HG02973 (cell line): Measurements from ENCODE around the gene VWDE.
"Not testable (repeated sequence)": the region's sequence is repeated elsewhere in the genome, so short reads cannot be mapped to it uniquely, and the experiment has no call there.

Experiments
- ATAC-seq: cut with Tn5 transposase; IDR thresholded peaks from one replicate; pipeline ENCODE4 v1.9.1; 2021; ENCODE audit warnings: moderate library complexity; ENCODE audit not compliant: unreplicated experiment

The VWDE gene

GRCh38 chr7:12402365-12402725 lies 1.3 kb downstream of the VWDE start:
- no peak for ATAC-seq

- no peak for ATAC-seq
Measured at GRCh38 chr7:12401538-12402364, 1.9 kb downstream of the VWDE start.

GRCh38 chr7:12398186-12398585 lies 5.5 kb downstream of the VWDE start:
- no peak for ATAC-seq

GRCh38 chr7:12397671-12398070 lies 6.0 kb downstream of the VWDE start:
- no peak for ATAC-seq

- ATAC-seq = not testable (repeated sequence)
Measured at GRCh38 chr7:12396670-12397069, 7.0 kb downstream of the VWDE start.

- ATAC-seq = no peak
Measured at GRCh38 chr7:12391922-12392615, 11.6 kb downstream of the VWDE start.

DNA sequence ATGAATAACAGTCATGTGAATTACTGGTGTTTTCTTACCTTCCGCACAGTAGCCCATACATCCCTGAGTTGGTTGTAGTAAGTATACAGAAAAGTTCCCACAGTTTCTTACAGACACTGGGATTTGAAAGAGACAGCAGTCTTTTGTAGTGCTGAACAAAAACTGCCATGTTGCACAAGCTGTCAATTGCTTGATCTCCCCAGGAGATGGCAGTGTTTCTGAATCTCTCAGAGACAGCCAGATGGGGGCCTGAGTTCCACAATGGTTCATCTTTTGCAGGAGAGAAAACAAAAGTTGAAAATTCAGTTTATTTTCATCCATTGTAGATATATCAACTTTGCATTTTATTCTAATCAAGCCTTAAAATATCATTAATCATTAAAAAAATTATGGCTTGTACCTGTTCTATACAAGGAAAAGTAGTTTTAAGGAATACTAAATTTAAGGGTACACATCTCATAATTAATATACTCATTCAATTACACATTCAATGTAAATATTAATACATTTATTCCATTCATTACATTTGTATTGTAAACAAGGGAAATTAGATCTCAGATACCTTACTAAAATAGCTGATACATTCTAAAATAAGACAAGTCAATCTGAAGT lies 14.5 kb downstream of the VWDE start:
- peak; percentile 98 for ATAC-seq

DNA sequence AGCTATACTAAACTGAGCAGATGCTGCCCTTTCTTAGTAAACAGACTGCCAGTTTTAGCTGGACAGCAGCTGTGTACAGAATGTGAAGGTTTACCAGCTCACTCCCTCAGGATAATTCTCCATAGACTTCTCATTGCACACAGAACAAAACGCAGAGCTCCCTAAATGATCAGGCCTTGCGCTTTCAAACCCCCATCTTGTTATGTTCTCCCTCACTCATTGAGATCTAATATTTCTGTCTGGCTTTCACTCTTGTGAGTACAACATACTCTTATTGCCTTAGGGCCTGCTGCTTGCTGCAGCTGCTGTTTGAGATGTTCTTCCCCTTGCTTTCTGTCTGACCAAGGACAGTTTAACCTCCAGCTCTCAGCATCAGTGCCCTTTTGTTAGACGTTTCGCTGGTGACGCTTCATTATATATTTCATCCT lies 17.3 kb downstream of the VWDE start:
- no peak for ATAC-seq

- ATAC-seq = no peak
Measured at GRCh38 chr7:12385364-12385786, 18.3 kb downstream of the VWDE start.

DNA sequence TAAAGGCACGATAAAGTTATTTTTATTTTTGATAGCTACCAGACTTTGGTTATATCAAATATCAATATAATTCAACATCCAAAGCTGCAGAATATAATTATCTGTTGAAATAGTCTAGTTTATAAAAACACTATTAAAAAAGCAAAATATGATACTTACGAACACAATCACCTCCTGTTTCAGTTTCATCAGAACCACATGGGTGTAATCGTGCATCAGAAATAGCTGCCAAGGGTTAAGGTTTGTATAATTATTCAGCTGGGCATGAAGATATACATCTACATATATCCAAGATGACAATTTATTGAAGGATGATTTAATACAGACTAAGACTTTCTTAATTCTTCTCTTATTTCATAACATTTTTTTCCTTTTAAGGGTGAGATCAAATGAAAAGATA lies 20.3 kb downstream of the VWDE start:
- ATAC-seq = no peak

DNA sequence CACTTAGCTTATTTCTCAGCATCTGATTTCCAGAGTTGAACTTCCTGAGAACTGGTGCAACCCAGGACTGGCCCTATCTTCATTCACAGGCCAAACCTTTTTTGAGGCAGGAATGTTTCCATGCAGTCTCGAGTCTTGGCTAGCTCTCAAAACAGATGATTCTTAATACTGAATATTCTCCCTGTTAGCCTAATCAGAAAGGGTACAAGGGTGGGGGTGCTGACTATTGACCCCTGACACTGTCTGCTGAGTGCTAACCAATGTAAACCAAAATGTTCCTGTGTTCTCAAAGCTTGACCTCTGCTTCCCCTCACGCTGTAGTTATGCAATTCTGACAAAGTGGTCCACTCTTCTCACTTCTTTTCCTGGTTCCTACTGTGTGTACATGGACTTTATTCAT lies 25.3 kb downstream of the VWDE start:
- ATAC-seq = no peak

DNA sequence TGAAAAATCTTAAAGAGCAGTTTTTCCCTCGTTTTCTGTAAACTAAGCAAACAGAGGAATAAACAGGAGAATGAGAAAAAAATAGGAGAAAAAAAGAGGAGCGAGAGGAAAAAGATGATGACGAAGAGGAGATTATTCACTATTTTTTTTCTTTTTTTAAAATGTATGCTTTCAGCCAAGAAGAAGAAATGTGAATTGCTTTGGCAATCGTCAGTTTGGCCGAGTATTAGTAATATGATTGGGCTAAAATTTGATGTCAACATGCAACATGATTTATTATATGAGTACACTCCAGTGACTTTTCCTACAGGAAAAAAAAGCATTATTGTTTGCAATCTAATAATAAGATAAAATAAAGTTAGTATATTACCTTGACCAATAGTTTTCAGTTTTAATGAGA lies 26.3 kb downstream of the VWDE start:
- ATAC-seq = no peak

DNA sequence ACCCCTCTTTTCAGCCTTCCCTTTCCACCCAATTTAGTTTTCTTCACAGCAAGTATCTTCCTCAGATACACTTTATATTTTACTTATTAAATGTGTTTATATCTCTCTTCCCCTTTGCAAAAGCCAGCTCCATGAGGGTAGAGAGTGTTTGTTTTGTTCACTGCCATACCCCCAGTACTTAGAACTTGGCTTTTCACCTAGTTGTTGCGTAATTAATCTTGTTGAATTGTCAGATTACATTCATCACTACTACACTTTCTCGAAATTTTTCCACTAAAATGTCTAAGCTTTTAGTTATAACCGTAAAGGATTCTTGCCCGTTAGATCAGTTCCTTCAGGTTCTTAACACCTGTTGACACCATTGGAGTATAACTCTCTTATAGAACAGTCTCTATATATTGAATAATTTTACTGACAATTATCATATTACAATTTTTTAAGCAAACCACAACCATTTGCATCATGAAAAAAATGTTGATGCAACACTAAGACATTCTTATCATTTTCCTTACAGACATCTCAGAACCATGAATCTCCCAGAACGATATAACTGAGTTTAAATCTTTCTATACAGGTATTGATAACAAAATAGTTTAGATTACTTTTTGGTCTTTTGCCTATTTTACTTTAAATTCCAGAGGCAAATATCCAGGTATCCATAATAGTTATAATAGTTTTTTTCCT lies 29.9 kb downstream of the VWDE start:
- no peak for ATAC-seq

GRCh38 chr7:12370249-12370648 lies 33.4 kb downstream of the VWDE start:
- no peak for ATAC-seq

DNA sequence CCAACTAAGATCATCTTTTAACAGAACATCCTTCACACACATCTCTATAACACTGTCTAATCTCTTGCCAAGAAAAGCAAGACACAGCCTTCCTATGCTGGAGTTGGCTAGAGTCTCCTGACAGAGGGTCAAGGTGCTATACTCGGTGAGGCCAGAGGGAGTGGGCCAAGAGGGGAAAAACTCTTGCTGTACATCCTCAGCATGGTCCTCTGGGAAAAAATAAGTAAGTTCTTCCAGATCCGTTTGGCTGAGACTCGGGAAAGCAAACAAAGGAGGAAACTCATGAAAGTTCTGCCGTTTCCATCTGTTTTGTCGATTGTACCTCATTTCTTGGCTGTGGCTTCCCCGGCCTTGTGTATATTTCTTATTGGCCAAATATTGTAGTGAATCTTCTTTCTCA lies 33.9 kb downstream of the VWDE start:
- no peak for ATAC-seq

DNA sequence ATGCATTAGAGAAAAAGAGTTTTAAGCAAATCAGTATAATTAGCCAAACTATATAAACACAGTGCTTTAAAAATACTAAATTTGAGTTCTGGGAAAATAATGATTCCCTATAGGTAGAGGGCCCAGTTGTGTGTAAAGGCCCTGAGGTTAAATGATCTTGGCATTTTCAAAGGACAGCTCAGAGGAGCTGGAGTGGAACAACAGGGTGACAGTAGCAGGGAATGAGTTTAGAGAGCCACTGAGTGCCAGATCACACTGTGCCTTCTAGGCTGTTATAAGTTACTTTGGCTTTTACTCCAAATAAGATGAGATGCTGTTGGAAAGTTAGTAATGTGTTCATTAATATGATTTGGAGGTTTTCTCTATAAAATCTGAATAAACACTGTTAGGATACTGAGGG lies 34.6 kb downstream of the VWDE start:
- ATAC-seq = no peak

DNA sequence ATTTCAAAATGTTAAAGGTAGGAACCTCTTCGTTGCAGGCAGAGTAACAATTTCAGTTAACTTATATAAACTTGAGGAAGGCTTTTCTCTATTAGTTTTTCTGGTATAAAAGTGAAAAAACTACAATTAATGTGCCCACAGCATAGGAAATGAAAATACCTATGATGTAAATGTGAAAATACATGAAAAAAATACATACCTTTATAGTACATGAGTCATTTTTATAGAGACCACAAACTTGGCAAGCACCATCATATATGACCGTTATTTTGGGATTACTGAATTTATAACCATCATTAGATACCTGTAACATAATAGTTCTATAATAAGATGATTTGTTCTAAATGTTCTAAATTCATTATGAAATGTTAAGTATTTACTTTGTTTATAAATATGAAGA lies 42.7 kb downstream of the VWDE start:
- no peak for ATAC-seq

DNA sequence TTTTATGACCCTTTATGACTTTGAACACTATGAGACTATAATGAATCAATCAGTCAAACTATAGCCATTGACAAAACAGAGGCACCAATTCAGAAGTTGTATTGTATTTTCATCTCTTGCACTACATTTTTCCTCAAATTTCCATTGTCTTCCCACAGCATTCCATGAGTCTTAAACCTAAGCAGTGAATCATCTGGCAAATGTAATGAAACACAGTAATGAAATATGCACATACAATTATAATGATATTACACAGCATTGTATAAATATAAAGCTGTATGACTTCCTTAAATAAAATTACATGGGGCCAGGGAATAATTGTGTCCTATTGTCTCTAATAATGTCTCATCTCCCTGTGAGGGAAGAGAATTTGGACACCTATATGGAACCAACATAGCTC lies 45.0 kb downstream of the VWDE start:
- ATAC-seq = no peak

GRCh38 chr7:12357508-12357907 lies 46.2 kb downstream of the VWDE start:
- peak; percentile 79 for ATAC-seq

DNA sequence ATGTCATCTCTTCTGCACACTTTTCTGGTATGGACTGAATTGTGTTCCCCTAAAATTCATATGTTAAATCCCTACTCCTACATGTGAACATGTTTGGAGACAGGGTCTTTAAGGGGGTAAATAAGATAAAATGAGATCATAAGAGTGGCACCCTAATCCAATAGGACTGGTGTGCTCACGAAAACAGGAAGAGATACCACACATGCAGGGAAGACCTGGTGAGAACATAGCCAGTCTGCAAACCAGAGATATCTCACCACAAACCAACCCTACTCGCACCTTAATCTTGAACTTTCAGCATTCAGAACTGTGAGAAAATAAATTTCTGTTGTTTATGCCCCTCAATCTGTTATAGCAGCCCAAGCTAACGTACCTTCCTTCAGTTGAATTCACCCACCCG lies 51.8 kb downstream of the VWDE start:
- no peak for ATAC-seq

DNA sequence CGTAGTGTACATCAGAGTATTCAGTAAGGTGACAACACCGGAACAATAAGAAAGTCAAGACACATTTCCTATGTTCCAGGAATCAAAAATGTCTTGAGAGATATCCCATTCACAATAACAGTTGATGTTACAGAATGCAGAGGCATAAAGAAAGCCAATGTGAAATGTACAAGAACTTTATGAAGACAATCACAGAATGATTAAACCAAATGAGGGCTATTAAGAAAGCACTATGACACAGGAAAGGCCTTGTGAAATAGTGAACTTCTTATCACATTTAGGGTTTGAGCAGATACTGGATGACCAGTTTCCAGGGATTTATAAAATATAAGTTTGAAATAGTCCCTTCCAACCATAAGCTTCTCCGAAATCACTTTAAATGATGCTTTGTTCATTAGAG lies 52.7 kb downstream of the VWDE start:
- no peak for ATAC-seq

- no peak for ATAC-seq
Measured at GRCh38 chr7:12337095-12337494, 66.6 kb downstream of the VWDE start.
